ENCODE results near the gene ACACB. TPM values are rescaled to one million over a fixed set of nuclear protein-coding genes. Genes with fewer than 3 reads are reported as not detected.

ACACB gene
- total RNA-seq, 3 donors from 2014 or later (not counting 1 experiment from before 2014, with no cell fraction given) = 4.1 to 14.3 (median 8.4) TPM

GRCh38 chr12:109308534-109309380, 192.4 kb downstream of the ACACB start, which contains the start of gene FOXN4:
Gene FOXN4, minus strand, starts transcription at chr12:109309284. Its CDS starts 963 bp downstream, at chr12:109308321.
- Histone ChIP-seq H3K4me3 (ENCODE audit: low read length) (no peak within 1 kb of the TSS), H3K27ac (ENCODE audit: low read length) (no peak within 1 kb of the TSS), H3K9me3 (ENCODE audit: control insufficient read depth, insufficient read depth, low read length) (no peaks in the 10 kb centered on the region), H3K27me3 (ENCODE audit: control insufficient read depth, insufficient read depth, low read length) (peaks cover 27% of the 10 kb centered on the region), H3K36me3 (ENCODE audit: control insufficient read depth, insufficient read depth, low read length) (no peaks in the 10 kb centered on the region), H3K4me1 (ENCODE audit: control insufficient read depth, insufficient read depth, low read length) (peaks cover 9% of the 10 kb centered on the region)
- H3K27me3 Mint-ChIP-seq (ENCODE audit: low read depth in 2 of 2) = peaks cover 47 to 65% of the 10 kb centered on the region in 2 donors
- H3K36me3 Mint-ChIP-seq = no peaks in the 10 kb centered on the region
- H3K4me3 Mint-ChIP-seq = peak within 1 kb of the TSS; percentile 89
- 10% methylated on average over 39 of the region's 43 CpGs for WGBS (ENCODE audit: insufficient coverage)
- no peak within 1 kb of the TSS for H3K27ac Mint-ChIP-seq
- TF ChIP-seq CTCF (IDR thresholded peaks at IDR 0.05) = no peak
- no peak for DNase-seq
- H3K9me3 Mint-ChIP-seq = no peaks in the 10 kb centered on the region
- ATAC-seq = no peak
- peaks cover 8 to 13% of the 10 kb centered on the region in 2 donors for H3K4me1 Mint-ChIP-seq
- intact Hi-C loops (cut with micrococcal nuclease) = no loop called here

- H3K9me3 Mint-ChIP-seq = no peaks in the 10 kb centered on the region
- TF ChIP-seq CTCF (IDR thresholded peaks at IDR 0.05) = no peak
- WGBS (ENCODE audit: insufficient coverage) = under 1% methylated on average over 95 of the region's 99 CpGs
- no peaks in the 10 kb centered on the region for H3K36me3 Mint-ChIP-seq
- no peaks in the 10 kb centered on the region for H3K9me3 ChIP-seq (ENCODE audit: control insufficient read depth, insufficient read depth, low read length)
- H3K36me3 ChIP-seq (ENCODE audit: control insufficient read depth, insufficient read depth, low read length) = no peaks in the 10 kb centered on the region
- intact Hi-C loops (cut with micrococcal nuclease) = no loop called here
- peaks cover 48 to 71% of the 10 kb centered on the region in 2 donors for H3K27me3 Mint-ChIP-seq (ENCODE audit: low read depth in 2 of 2)
- H3K4me3 Mint-ChIP-seq = peak overlapping the region; percentile 89
- no peak overlapping the region for H3K4me3 ChIP-seq (ENCODE audit: low read length)
- DNase-seq = no peak
- no peak overlapping the region for H3K27ac Mint-ChIP-seq
- peaks cover 8 to 13% of the 10 kb centered on the region in 2 donors for H3K4me1 Mint-ChIP-seq
- ATAC-seq = peak in 2 of 3 donors; percentile 49 to 67
- peaks cover 9% of the 10 kb centered on the region for H3K4me1 ChIP-seq (ENCODE audit: control insufficient read depth, insufficient read depth, low read length)
- H3K27me3 ChIP-seq (ENCODE audit: control insufficient read depth, insufficient read depth, low read length) = peaks cover 27% of the 10 kb centered on the region
- no peak overlapping the region for H3K27ac ChIP-seq (ENCODE audit: low read length)
These were observed 193.2 kb downstream of the ACACB start for GRCh38 chr12:109309381-109310246.

GRCh38 chr12:109310247-109311125, 194.1 kb downstream of the ACACB start:
- Mint-ChIP-seq H3K4me3 (peak overlapping the region; percentile 89), H3K27me3 (ENCODE audit: low read depth in 2 of 2) (peaks cover 48 to 74% of the 10 kb centered on the region in 2 donors), H3K36me3 (no peaks in the 10 kb centered on the region), H3K27ac (no peak overlapping the region), H3K9me3 (no peaks in the 10 kb centered on the region), H3K4me1 (peaks cover 8 to 13% of the 10 kb centered on the region in 2 donors)
- intact Hi-C loops (cut with micrococcal nuclease) = no loop called here
- Histone ChIP-seq H3K4me3 (ENCODE audit: low read length) (no peak overlapping the region), H3K9me3 (ENCODE audit: control insufficient read depth, insufficient read depth, low read length) (no peaks in the 10 kb centered on the region), H3K27me3 (ENCODE audit: control insufficient read depth, insufficient read depth, low read length) (peaks cover 27% of the 10 kb centered on the region), H3K4me1 (ENCODE audit: control insufficient read depth, insufficient read depth, low read length) (peaks cover 9% of the 10 kb centered on the region), H3K27ac (ENCODE audit: low read length) (no peak overlapping the region), H3K36me3 (ENCODE audit: control insufficient read depth, insufficient read depth, low read length) (no peaks in the 10 kb centered on the region)
- DNase-seq (no peak), ATAC-seq (peak in 1 of 3 donors; percentile 54)
- no peak for TF ChIP-seq CTCF (IDR thresholded peaks at IDR 0.05)
- WGBS (ENCODE audit: insufficient coverage) = 4% methylated on average over 33 of the region's 33 CpGs

Other genes with a start within 250 kb of the ACACB start
- gene DAO, start 236.5 kb upstream of the ACACB start, total RNA-seq = not detected
- not detected for gene SVOP, start 95.5 kb upstream of the ACACB start, total RNA-seq
- 10 to 100 TPM; 18.4 to 20.8 (median 20.1) TPM for gene USP30, start 64.0 kb upstream of the ACACB start, total RNA-seq
- gene ALKBH2, start 23.1 kb upstream of the ACACB start, total RNA-seq = 10 to 100 TPM; 10.9 to 12.6 (median 11.9) TPM
- 10 to 100 TPM in 1 of 3 donors, 1 to 10 TPM in 2; 8.7 to 10.7 (median 9.6) TPM for gene UNG, start 19.0 kb upstream of the ACACB start, total RNA-seq
- gene FOXN4, start 192.7 kb downstream of the ACACB start, total RNA-seq = not detected
- not detected for gene MYO1H, start 231.3 kb downstream of the ACACB start, total RNA-seq

All from natural killer cell (primary cell).